CD14-positive monocyte (primary cell): ENCODE results near the gene LDLRAD4. TPM values are rescaled to one million over a fixed set of nuclear protein-coding genes. Genes with fewer than 3 reads are reported as not detected.
A peak's percentile ranks its signal among the peaks of the same experiment; 100 is the strongest.

Experiments
- DNase-seq, 3 donors: peaks; one replicate each; pipeline ENCODE4 v3.0.0-alpha.2; 2011 to 2022
- H2AFZ ChIP-seq: 2 replicates; pipeline ENCODE4 v1.6.0; 2012; ENCODE audit warnings: mild to moderate bottlenecking, low read depth, low read length, inconsistent platforms; ENCODE audit not compliant: insufficient read depth, poor library complexity, severe bottlenecking
- H3K27ac ChIP-seq, 2 donors: 1 replicate in 1 of 2; 2 replicates in 1 of 2; pipeline ENCODE4 v1.5.1; 2012 to 2013; ENCODE audit warnings: low read length in 2 of 2, control low read depth in 1 of 2, inconsistent platforms in 1 of 2, low read depth in 1 of 2, mild to moderate bottlenecking in 1 of 2
- H3K27me3 ChIP-seq, 2 donors: one replicate each; pipeline versions ENCODE4 v1.6.0 to v1.6.1; 2011 to 2013; ENCODE audit warnings: low read length in 2 of 2; ENCODE audit not compliant: control insufficient read depth in 2 of 2, insufficient read depth in 2 of 2
- H3K36me3 ChIP-seq, 2 donors: replicated peaks in 1 of 2; 1 replicate in 1 of 2; 2 replicates in 1 of 2; pipeline versions ENCODE4 v1.5.1 to v1.6.1; 2012 to 2013; ENCODE audit warnings: low read length in 2 of 2, control low read depth in 1 of 2, inconsistent platforms in 1 of 2, mild to moderate bottlenecking in 1 of 2; ENCODE audit not compliant: insufficient read depth in 2 of 2, control insufficient read depth in 1 of 2
- H3K4me1 ChIP-seq, 2 donors: 1 replicate in 1 of 2; 2 replicates in 1 of 2; pipeline versions ENCODE4 v1.5.1 to v1.6.1; 2012 to 2013; ENCODE audit warnings: low read length in 2 of 2, control low read depth in 1 of 2, inconsistent platforms in 1 of 2, mild to moderate bottlenecking in 1 of 2, moderate library complexity in 1 of 2; ENCODE audit not compliant: insufficient read depth in 2 of 2, control insufficient read depth in 1 of 2
- H3K4me2 ChIP-seq: replicated peaks from 2 replicates; pipeline ENCODE3; 2012; ENCODE audit warnings: low read length, moderate library complexity, mild to moderate bottlenecking; ENCODE audit not compliant: poor library complexity, severe bottlenecking; ENCODE audit errors: extremely low read depth
- H3K4me3 ChIP-seq, 3 experiments: fragments of 200-600 bp in 1 of 3; sonication (generic) in 1 of 3; replicated peaks in 1 of 3; 1 replicate in 2 of 3; 2 replicates in 1 of 3; pipeline ENCODE4 v1.5.1; 2011 to 2013; ENCODE audit warnings: low read length in 3 of 3, mild to moderate bottlenecking in 3 of 3, control low read depth in 2 of 3, low read depth in 2 of 3, inconsistent platforms in 1 of 3, moderate library complexity in 1 of 3
- H3K79me2 ChIP-seq: 2 replicates; pipeline ENCODE4 v1.6.0; 2012; ENCODE audit warnings: mild to moderate bottlenecking, control low read depth, inconsistent platforms, low read length, moderate library complexity; ENCODE audit not compliant: insufficient read depth
- H3K9ac ChIP-seq: 2 replicates; pipeline ENCODE4 v1.6.0; 2017; ENCODE audit warnings: low read length, mild to moderate bottlenecking; ENCODE audit not compliant: insufficient read depth, poor library complexity, severe bottlenecking
- H3K9me3 ChIP-seq, 2 donors: replicated peaks in 1 of 2; 1 replicate in 1 of 2; 2 replicates in 1 of 2; pipeline versions ENCODE4 v1.5.1 to v1.6.1; 2012 to 2013; ENCODE audit warnings: low read length in 2 of 2, control low read depth in 1 of 2; ENCODE audit not compliant: control insufficient read depth in 1 of 2, insufficient read depth in 1 of 2
- H4K20me1 ChIP-seq: 2 replicates; pipeline ENCODE4 v1.6.0; 2012; ENCODE audit warnings: mild to moderate bottlenecking, low read length, control low read depth, moderate library complexity; ENCODE audit not compliant: insufficient read depth
- H3K27ac Mint-ChIP-seq, 7 donors: one replicate each; pipeline ENCODE4 v1.8.0; 2020; ENCODE audit warnings: mild to moderate bottlenecking in 7 of 7, mixed read lengths in 7 of 7, moderate library complexity in 6 of 7, inconsistent platforms in 2 of 7
- H3K27me3 Mint-ChIP-seq, 3 donors: one replicate each; pipeline ENCODE4 v1.8.0; 2021 to 2022; ENCODE audit warnings: low read depth in 3 of 3, mild to moderate bottlenecking in 3 of 3, mixed read lengths in 3 of 3, moderate library complexity in 3 of 3, inconsistent platforms in 1 of 3
- H3K36me3 Mint-ChIP-seq, 2 donors: one replicate each; pipeline ENCODE4 v1.8.0; 2020; ENCODE audit warnings: mixed read lengths in 2 of 2, inconsistent platforms in 1 of 2, mild to moderate bottlenecking in 1 of 2
- H3K4me1 Mint-ChIP-seq: one replicate; pipeline ENCODE4 v1.8.0; 2020; ENCODE audit warnings: mild to moderate bottlenecking, mixed read lengths
- H3K4me3 Mint-ChIP-seq, 2 donors: one replicate each; pipeline ENCODE4 v1.8.0; 2020; ENCODE audit warnings: mild to moderate bottlenecking in 2 of 2, mixed read lengths in 2 of 2, moderate library complexity in 1 of 2
- H3K9me3 Mint-ChIP-seq, 7 donors: one replicate each; pipeline ENCODE4 v1.8.0; 2020 to 2022; ENCODE audit warnings: mixed read lengths in 7 of 7, mild to moderate bottlenecking in 6 of 7, moderate library complexity in 6 of 7, inconsistent platforms in 2 of 7
- CTCF ChIP-seq: fragments of 200-600 bp; IDR thresholded peaks from one replicate; pipeline ENCODE4 v1.8.0; 2022; ENCODE audit warnings: antibody characterized with exemption, mild to moderate bottlenecking
- WGBS: methylation state at CpG from one replicate; pipeline ENCODE4 v1.1.5; 2013; ENCODE audit warnings: missing lambda C conversion rate; ENCODE audit not compliant: insufficient coverage; 5-methylcytosine and 5-hydroxymethylcytosine counted together
- intact Hi-C, 2 donors: fragments of 100-400 bp; cut with micrococcal nuclease; formaldehyde crosslinking; loops; one replicate each; pipeline versions ENCODE4 v1.15.0 to v1.15.1; 2023
- polyA plus RNA-seq, 3 donors: library from polyadenylated mRNA; depleted of rRNA in 1 of 3; unstranded in 2 of 3; stranded (reverse) in 1 of 3; fragments of 300-500 nt in 2 of 3; fragments of >200 nt in 1 of 3; fragmentation: Illumina TruSeq in 2 of 3; gene quantifications; 1 replicate in 2 of 3; 2 replicates in 1 of 3; pipeline ENCODE4 v1.2.3, GENCODE V29; 2012 to 2021

Gene LDLRAD4
- polyA plus RNA-seq, 3 donors, result 13.5 to 15.4 (median 13.8) TPM

GRCh38 chr18:13415736-13416135 lies 197.2 kb downstream of the LDLRAD4 start:
- Mint-ChIP-seq H3K27ac (peak overlapping the region in 1 of 7 donors; percentile 30), H3K4me1 (peaks cover 11% of the 10 kb centered on the region), H3K36me3 (peaks cover 0 to 4% of the 10 kb centered on the region in 2 donors), H3K27me3 (peaks cover 0 to 2% (median 0%) of the 10 kb centered on the region in 3 donors), H3K4me3 (no peak overlapping the region), H3K9me3 (peaks cover 4 to 17% (median 12%) of the 10 kb centered on the region in 7 donors)
- Histone ChIP-seq H3K4me3 (no peak overlapping the region), H3K4me1 (peaks cover 0 to 7% of the 10 kb centered on the region in 2 donors), H3K79me2 (no peaks in the 10 kb centered on the region), H3K9me3 (peaks cover 5 to 10% of the 10 kb centered on the region in 2 donors), H3K9ac (no peak overlapping the region), H2AFZ (no peak overlapping the region), H3K27me3 (no peaks in the 10 kb centered on the region), H3K27ac (no peak overlapping the region), H3K36me3 (no peaks in the 10 kb centered on the region), H3K4me2 (no peak overlapping the region), H4K20me1 (peaks cover 8% of the 10 kb centered on the region)
- WGBS, result 88% methylated on average over 10 of the region's 12 CpGs
- TF ChIP-seq CTCF, result no peak
- intact Hi-C loops, result no loop called here
- DNase-seq, result no peak

GRCh38 chr18:13416208-13416607 lies 197.6 kb downstream of the LDLRAD4 start:
- peaks cover 5 to 10% of the 10 kb centered on the region in 2 donors for H3K9me3 ChIP-seq
- no peak overlapping the region for H3K27ac ChIP-seq
- Mint-ChIP-seq H3K27ac (peak overlapping the region in 2 of 7 donors; percentile 9 to 30), H3K27me3 (peaks cover 0 to 2% (median 0%) of the 10 kb centered on the region in 3 donors), H3K4me3 (no peak overlapping the region), H3K36me3 (peaks cover 0 to 4% of the 10 kb centered on the region in 2 donors), H3K4me1 (peaks cover 13% of the 10 kb centered on the region), H3K9me3 (peaks cover 4 to 14% (median 12%) of the 10 kb centered on the region in 7 donors)
- intact Hi-C loops, result no loop called here
- DNase-seq, result peak; percentile 14 to 19 (median 17)
- no peak for TF ChIP-seq CTCF
- no peak overlapping the region for H3K4me2 ChIP-seq
- WGBS, result 59% methylated on average over 2 of the region's 7 CpGs
- H3K4me1 ChIP-seq, result peaks cover 4 to 7% of the 10 kb centered on the region in 2 donors
- no peaks in the 10 kb centered on the region for H3K27me3 ChIP-seq
- peaks cover 8% of the 10 kb centered on the region for H4K20me1 ChIP-seq
- no peak overlapping the region for H3K4me3 ChIP-seq
- H2AFZ ChIP-seq, result no peak overlapping the region
- H3K36me3 ChIP-seq, result no peaks in the 10 kb centered on the region
- no peaks in the 10 kb centered on the region for H3K79me2 ChIP-seq
- no peak overlapping the region for H3K9ac ChIP-seq
